HepG2 (cell line): ENCODE measurements around the gene CLIC1. TPM values are rescaled to one million over a fixed set of nuclear protein-coding genes. Genes with fewer than 3 reads are reported as not detected.
A peak's percentile ranks its signal among the peaks of the same experiment; 100 is the strongest.

Experiments
- ATAC-seq: fragments of 200-7000 bp; cut with Tn5 transposase; 3 replicates; pipeline ENCODE4 v1.9.1; 2020; ENCODE audit warnings: mild to moderate bottlenecking, moderate library complexity
- BruUV-seq: library from RNA; stranded (reverse); fragments of 400-500 nt; replicated peaks from 2 replicates; lab custom pipeline; 2021; lab: Mats Ljungman, UMichigan
- CTCF ChIA-PET: fragments of 300-600 bp; formaldehyde crosslinking; extraction: SDS; loops from one replicate; lab custom pipeline; 2021; ENCODE audit warnings: low total read pairs, inconsistent platforms, low intra/inter-chr PET ratio; lab: Yijun Ruan, JAX
- POLR2A ChIA-PET: fragments of 350-600 bp; sonication (Branson Sonifier 250); formaldehyde crosslinking; loops from one replicate; lab custom pipeline; 2020; ENCODE audit warnings: antibody characterized with exemption, inconsistent platforms; lab: Yijun Ruan, JAX
- DNase-seq: peaks from one replicate; pipeline ENCODE4 v3.0.0-alpha.2; 2015; ENCODE audit warnings: low spot score
- FAIRE-seq: peaks from 3 replicates; lab custom pipeline; 2011; peaks lifted over from hg19 to GRCh38; lab: Jason Lieb, UNC
- H2AFZ ChIP-seq: one replicate; pipeline ENCODE4 v1.6.1; 2011; ENCODE audit warnings: low read length, inconsistent platforms
- H3K27ac ChIP-seq: fragments of 300-600 bp; 3 replicates; pipeline ENCODE4 v1.8.0; 2011; ENCODE audit warnings: mixed run types, mild to moderate bottlenecking, mixed read lengths, low read length, inconsistent platforms; ENCODE audit not compliant: insufficient read depth; ENCODE audit errors: extremely low read length
- H3K27me3 ChIP-seq, 2 experiments: fragments of 200-600 bp in 1 of 2; 2 replicates in 1 of 2; 3 replicates in 1 of 2; pipeline versions ENCODE4 v1.6.0 to v1.8.0; 2011; ENCODE audit warnings: low read length in 2 of 2, mild to moderate bottlenecking in 2 of 2, moderate library complexity in 2 of 2, inconsistent platforms in 1 of 2; ENCODE audit not compliant: insufficient read depth in 2 of 2, control insufficient read depth in 1 of 2
- H3K36me3 ChIP-seq, 2 experiments: fragments of 200-600 bp in 1 of 2; replicated peaks in 1 of 2; 2 replicates in 1 of 2; 3 replicates in 1 of 2; pipeline versions ENCODE4 v1.5.1 to v1.8.0; 2011; ENCODE audit warnings: low read length in 2 of 2, inconsistent platforms in 1 of 2; ENCODE audit not compliant: insufficient read depth in 2 of 2, control insufficient read depth in 1 of 2
- H3K4me1 ChIP-seq: 2 replicates; pipeline ENCODE4 v1.5.1; 2012; ENCODE audit warnings: low read length, inconsistent platforms; ENCODE audit not compliant: insufficient read depth
- H3K4me2 ChIP-seq: 2 replicates; pipeline ENCODE4 v1.6.0; 2011; ENCODE audit warnings: low read depth, low read length, inconsistent platforms
- H3K4me3 ChIP-seq, 3 experiments: fragments of 200-600 bp in 1 of 3; sonication (generic), shearing (Covaris generic) in 1 of 3; replicated peaks in 1 of 3; 2 replicates each; pipeline ENCODE4 v1.5.1; 2011 to 2016; ENCODE audit warnings: low read length in 3 of 3, inconsistent platforms in 2 of 3, low read depth in 2 of 3, mild to moderate bottlenecking in 2 of 3, control low read depth in 1 of 3, mixed read lengths in 1 of 3; ENCODE audit not compliant: insufficient read depth in 1 of 3
- H3K79me2 ChIP-seq: one replicate; pipeline ENCODE4 v1.6.1; 2011; ENCODE audit warnings: low read length, inconsistent platforms; ENCODE audit not compliant: insufficient read depth
- H3K9ac ChIP-seq: 2 replicates; pipeline ENCODE4 v1.6.0; 2011; ENCODE audit warnings: mild to moderate bottlenecking, low read depth, low read length, inconsistent platforms; ENCODE audit not compliant: insufficient read depth
- H3K9me3 ChIP-seq: 2 replicates; pipeline ENCODE4 v1.5.1; 2012; ENCODE audit warnings: mild to moderate bottlenecking, low read length
- H4K20me1 ChIP-seq: 2 replicates; pipeline ENCODE4 v1.6.0; 2011; ENCODE audit warnings: inconsistent platforms, mild to moderate bottlenecking, low read length, moderate library complexity; ENCODE audit not compliant: insufficient read depth
- FOXO4 ChIP-seq: sonication (generic); formaldehyde crosslinking; conservative IDR thresholded peaks from 2 replicates; pipeline ENCODE4 v1.8.1; 2023; ENCODE audit warnings: missing genetic modification reagents
- NR2C2 ChIP-seq: sonication (generic); formaldehyde crosslinking; IDR thresholded peaks from 2 replicates; pipeline ENCODE4 v1.4.0; 2020; ENCODE audit warnings: missing genetic modification reagents, mild to moderate bottlenecking, moderate library complexity, borderline replicate concordance
- PRDM15 ChIP-seq: sonication (generic); formaldehyde crosslinking; IDR thresholded peaks from 2 replicates; pipeline ENCODE4 v1.4.0; 2020; ENCODE audit warnings: missing genetic modification reagents
- THRA ChIP-seq: sonication (generic); formaldehyde crosslinking; IDR thresholded peaks from 2 replicates; pipeline ENCODE4 v1.4.0; 2020; ENCODE audit warnings: missing genetic modification reagents, borderline replicate concordance
- ZBTB10 ChIP-seq: sonication (generic); formaldehyde crosslinking; IDR thresholded peaks from 2 replicates; pipeline ENCODE4 v1.4.0; 2020; ENCODE audit warnings: missing genetic modification reagents, borderline replicate concordance
- WGBS: methylation state at CpG from one replicate; pipeline ENCODE4 v1.1.6; 2017; ENCODE audit warnings: low lambda C conversion rate; 5-methylcytosine and 5-hydroxymethylcytosine counted together
- in situ Hi-C: cut with HindIII; loops from 2 replicates; pipeline ENCODE4 v1.10.0; 2017; ENCODE audit warnings: low pct_unique_long_range_greater_than_20kb; ENCODE audit not compliant: extremely low pct_ligation_motif_present
- intact Hi-C: fragments of 100-400 bp; cut with micrococcal nuclease; formaldehyde crosslinking; loops from one replicate; pipeline ENCODE4 v1.10.0; 2022; ENCODE audit not compliant: unreplicated experiment
- polyA plus RNA-seq, 8 experiments: library from polyadenylated mRNA; depleted of rRNA in 3 of 8; stranded (reverse) in 7 of 8; unstranded in 1 of 8; fragments of >200 nt; fragmentation: Illumina TruSeq in 4 of 8; extraction: Trizol in 4 of 8; gene quantifications; 2 replicates each; pipeline versions ENCODE4 v1.2.1 to v1.2.3, GENCODE V29; 2011 to 2016; ENCODE audit warnings: low read depth in 4 of 8, missing spikeins in 1 of 8, mixed read lengths in 1 of 8; ENCODE audit not compliant: insufficient read depth in 1 of 8
- total RNA-seq, 5 experiments: library from RNA; depleted of rRNA; stranded (reverse); fragments of >200 nt; fragmentation: Illumina TruSeq; extraction: Trizol; gene quantifications; 2 replicates each; pipeline ENCODE4 v1.2.3, GENCODE V29; 2016; ENCODE audit warnings: low read depth in 1 of 5

The CLIC1 gene
- total and polyA plus RNA-seq, 2 of the 13 experiments (the other 11 are each of a cell fraction or from before 2014, with no cell fraction given) = 602 to 891 TPM

- Histone ChIP-seq H3K4me2 (peak overlapping the region; percentile 88), H2AFZ (no peak overlapping the region), H3K36me3 (peaks cover 7% of the 10 kb centered on the region in 2 experiments; a peak in 4 of 5 replicates), H3K79me2 (no peaks in the 10 kb centered on the region), H3K4me3 (peak overlapping the region in 2 of 3 experiments; percentile 35 to 72; a peak in 4 of 6 replicates), H3K27ac (no peak overlapping the region), H4K20me1 (no peaks in the 10 kb centered on the region), H3K27me3 (no peaks in the 10 kb centered on the region), H3K9ac (peak overlapping the region; percentile 62; the same call in 1 of the 2 replicates), H3K9me3 (no peaks in the 10 kb centered on the region), H3K4me1 (peaks cover 59% of the 10 kb centered on the region)
- peak; percentile 37 for FAIRE-seq
- BruUV-seq = no TSS peak
- intact Hi-C loops (loop anchor here (10.0 kb wide), 1 partner anchor 150 kb away; the partner anchor contains the start of gene C2), in situ Hi-C loops (no loop called here)
- 28% methylated on average over 3 of the region's 4 CpGs for WGBS
- ATAC-seq = peak; percentile 30
- no peak for DNase-seq
- ChIA-PET CTCF (no interaction called here), POLR2A (interaction anchor here (0.9 to 9.0 kb wide), 20 partner anchors 9 to 176 kb away, joined by 3 to 279 read pairs (median 6); partner anchors contain the start of genes ABHD16A, APOM, BAG6 and CLIC1)
- TF ChIP-seq PRDM15 (CRISPR knock-in tag) = peak; percentile 79
- no peak for TF ChIP-seq NR2C2 (CRISPR knock-in tag)
- no peak for TF ChIP-seq THRA (CRISPR knock-in tag)
- no peak for TF ChIP-seq ZBTB10 (CRISPR knock-in tag)
- peak; percentile 95 for TF ChIP-seq FOXO4
These were observed 38.9 kb upstream of the CLIC1 start for GRCh38 chr6:31775184-31775583.
